ENCODE data around the gene TCN2. TPM values are rescaled to one million over a fixed set of nuclear protein-coding genes. Genes with fewer than 3 reads are reported as not detected.

The TCN2 gene
- total and polyA plus RNA-seq, 2 of the 4 experiments (the other 2 are of a cell fraction) = 1.3 to 3.6 TPM

GRCh38 chr22:30665786-30666185 is 58.8 kb downstream of the TCN2 start:
- no TSS peak for BruUV-seq (replicated peaks)
- no CpG with 5 or more reads among the region's 4 CpGs for WGBS, 2 experiments (ENCODE audit: extremely low coverage in 2 of 2, insufficient read length in 1 of 2)
- Histone ChIP-seq H2BK20ac (ENCODE audit: low read depth, low read length) (no peak overlapping the region), H3K14ac (replicated peaks; ENCODE audit: low read depth, low read length) (no peak overlapping the region), H2BK120ac (ENCODE audit: low read depth, low read length) (no peak overlapping the region), H3K4me2 (ENCODE audit: low read depth, low read length) (no peak overlapping the region), H3K18ac (ENCODE audit: low read depth, low read length) (no peak overlapping the region), H3K9me1 (ENCODE audit: insufficient read depth, low read length) (peaks cover 3% of the 10 kb centered on the region; the same call in 1 of the 2 replicates), H4K5ac (ENCODE audit: low read depth, low read length) (no peak overlapping the region), H2BK5ac (ENCODE audit: low read depth, low read length, poor library complexity, severe bottlenecking) (no peak overlapping the region), H2AFZ (replicated peaks; ENCODE audit: low read length, poor library complexity) (no peak overlapping the region), H3K23ac (ENCODE audit: low read depth, low read length) (no peak overlapping the region), H3K4me3 (ENCODE audit: insufficient read depth, low read depth, low read length) (no peak overlapping the region), H3K9ac (ENCODE audit: low read depth, low read length) (no peak overlapping the region), H4K8ac (ENCODE audit: low read depth in 2 of 2, low read length in 2 of 2) (no peak overlapping the region), H3K9me3 (ENCODE audit: control insufficient read depth, insufficient read depth, low read length) (no peaks in the 10 kb centered on the region), H4K20me1 (ENCODE audit: insufficient read depth, low read length) (no peaks in the 10 kb centered on the region), H4K91ac (ENCODE audit: insufficient read depth, low read depth, low read length) (no peak overlapping the region), H2BK15ac (ENCODE audit: low read depth, low read length) (no peak overlapping the region), H3K79me1 (ENCODE audit: low read depth in 1 of 2, low read length in 2 of 2) (peaks cover 0 to 15% of the 10 kb centered on the region in 2 experiments; a peak in 1 of 4 replicates), H2AK5ac (ENCODE audit: low read depth, low read length) (no peak overlapping the region), H3K27me3 (ENCODE audit: control insufficient read depth, insufficient read depth, low read length) (no peaks in the 10 kb centered on the region), H2AK9ac (replicated peaks; ENCODE audit: low read depth, low read length, poor library complexity) (no peak overlapping the region), H3K4ac (ENCODE audit: low read depth, low read length) (no peak overlapping the region), H3K4me1 (ENCODE audit: control insufficient read depth, insufficient read depth, low read length) (no peaks in the 10 kb centered on the region), H3K56ac (ENCODE audit: extremely low read depth, insufficient read depth, low read length) (no peak overlapping the region), H3K27ac (ENCODE audit: insufficient read depth, low read length) (no peak overlapping the region), H3K36me3 (ENCODE audit: control insufficient read depth, insufficient read depth, low read length) (peaks cover 10% of the 10 kb centered on the region; the same call in 1 of the 2 replicates)
- ChIA-PET POLR2A (ENCODE audit: unreplicated experiment) (no interaction called here), CTCF (no interaction called here)
- TF ChIP-seq, protein P1, sequence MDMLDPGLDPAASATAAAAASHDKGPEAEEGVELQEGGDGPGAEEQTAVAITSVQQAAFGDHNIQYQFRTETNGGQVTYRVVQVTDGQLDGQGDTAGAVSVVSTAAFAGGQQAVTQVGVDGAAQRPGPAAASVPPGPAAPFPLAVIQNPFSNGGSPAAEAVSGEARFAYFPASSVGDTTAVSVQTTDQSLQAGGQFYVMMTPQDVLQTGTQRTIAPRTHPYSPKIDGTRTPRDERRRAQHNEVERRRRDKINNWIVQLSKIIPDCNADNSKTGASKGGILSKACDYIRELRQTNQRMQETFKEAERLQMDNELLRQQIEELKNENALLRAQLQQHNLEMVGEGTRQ (IDR thresholded peaks at IDR 0.05; ENCODE audit: low read depth, low read length) = no peak
- TF ChIP-seq RAD21 (IDR thresholded peaks at IDR 0.05; ENCODE audit: low read length) = no peak
- DNase-seq (no peak), ATAC-seq (ENCODE audit: low read depth) (no peak)
- dilution Hi-C loops (cut with HindIII; ENCODE audit: low sequenced_read_pairs, unreplicated experiment) (no loop called here), intact Hi-C loops (cut with micrococcal nuclease) (no loop called here), in situ Hi-C loops (cut with MboI; ENCODE audit: low sequenced_read_pairs) (no loop called here)
